ENCODE results near the gene RMDN2.

RMDN2 gene

GRCh38 chr2:38045811-38046210 is 120.7 kb downstream of the RMDN2 start:
- DNase-seq (ENCODE audit: low read depth) = no peak

DNA sequence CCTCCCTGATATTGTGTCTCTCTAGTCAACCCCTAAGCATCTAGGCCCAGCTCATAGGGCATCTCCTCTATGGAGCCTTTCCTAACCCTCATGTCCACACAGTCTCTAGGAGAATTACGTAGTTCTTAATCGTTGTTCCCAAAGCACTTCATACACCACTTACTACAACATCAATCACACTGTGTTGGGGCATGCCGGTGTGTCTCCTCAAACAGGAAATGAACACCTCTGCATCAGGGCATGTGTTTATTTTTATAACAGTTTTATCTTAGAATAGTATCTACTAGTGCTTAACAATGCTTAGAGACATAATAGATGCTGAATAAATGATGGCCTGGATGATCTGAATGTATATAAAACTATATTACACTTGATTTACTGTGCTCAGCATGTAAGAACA is 131.1 kb downstream of the RMDN2 start:
- no peak for DNase-seq (ENCODE audit: low read depth)

DNA sequence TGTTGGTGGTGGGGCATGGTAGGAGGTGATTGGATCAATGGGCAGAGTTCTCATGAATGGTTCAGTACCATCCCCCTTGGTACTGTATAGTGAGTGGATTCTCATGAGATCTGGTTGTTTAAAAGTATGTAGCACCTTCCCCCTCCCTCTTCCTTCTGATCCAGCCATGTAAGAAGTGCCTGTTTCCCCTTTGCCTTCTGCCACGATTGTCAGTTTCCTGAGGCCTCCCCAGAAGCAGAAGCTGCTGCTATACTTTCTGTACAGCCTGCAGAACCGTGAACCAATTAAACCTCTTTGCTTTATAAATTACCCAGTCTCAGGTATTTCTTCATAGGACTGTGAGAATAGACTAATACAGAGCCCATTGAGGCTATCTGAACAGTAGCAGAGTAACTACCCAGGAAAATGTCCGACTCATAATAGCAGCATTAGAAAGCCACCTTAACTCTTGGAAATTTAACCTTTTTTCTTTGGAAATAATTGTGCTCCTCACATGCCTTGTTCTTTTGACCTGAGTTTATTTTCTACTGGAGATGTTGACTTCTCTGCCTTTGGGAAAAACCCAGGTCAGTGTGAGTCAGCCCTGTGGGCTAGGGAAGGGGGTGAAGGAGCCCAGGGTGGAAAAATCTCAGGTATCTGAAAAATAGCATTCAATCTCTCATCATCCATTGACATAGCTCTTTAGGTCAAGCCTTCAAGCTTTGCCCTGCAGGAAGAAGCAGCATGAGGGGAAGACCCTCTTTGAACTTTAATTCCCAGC is 132.7 kb downstream of the RMDN2 start:
- DNase-seq (ENCODE audit: low read depth) = no peak

- no peak for DNase-seq (ENCODE audit: low read depth)
These were observed 135.3 kb downstream of the RMDN2 start for GRCh38 chr2:38060236-38061018.

- DNase-seq (ENCODE audit: low read depth) = no peak
These were observed 139.9 kb downstream of the RMDN2 start for GRCh38 chr2:38064801-38065501.

GRCh38 chr2:38065502-38066135 is 140.5 kb downstream of the RMDN2 start:
- no peak for DNase-seq (ENCODE audit: low read depth)

DNA sequence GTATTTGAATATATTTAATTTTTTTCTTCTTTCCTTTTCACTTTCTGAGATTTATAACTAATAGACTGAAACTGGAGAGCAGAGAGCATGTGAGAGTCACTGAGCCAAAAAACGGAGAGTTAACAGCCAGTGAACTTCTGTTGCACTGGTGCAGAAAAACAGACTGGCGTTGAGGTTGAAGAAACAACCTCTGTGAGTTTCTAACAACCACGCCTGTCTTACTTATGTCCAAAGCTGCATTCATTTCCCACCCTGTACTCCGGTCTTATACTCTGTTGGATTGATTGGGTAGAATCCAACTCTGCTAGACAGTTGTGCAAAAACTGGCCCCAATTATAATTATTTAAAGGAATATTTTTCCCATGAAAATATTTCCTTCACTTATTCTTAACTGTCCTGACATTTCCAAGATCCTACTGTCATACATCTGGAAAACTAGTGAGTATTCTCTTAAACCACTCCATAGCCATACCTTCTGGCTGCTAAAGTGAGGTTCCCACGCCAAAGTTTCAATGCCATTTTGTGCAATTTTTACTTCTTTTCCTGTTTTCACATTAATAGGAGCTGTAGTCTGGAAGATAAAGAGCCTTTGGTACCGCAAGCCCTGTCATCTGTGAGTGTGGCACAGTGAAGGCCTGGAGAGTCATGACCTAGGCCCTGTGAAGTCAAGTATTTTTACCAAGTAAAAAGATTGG is 141.5 kb downstream of the RMDN2 start:
- DNase-seq (ENCODE audit: low read depth) = no peak
